Measurements from ENCODE around the gene AKNAD1. TPM values are rescaled to one million over a fixed set of nuclear protein-coding genes. Genes with fewer than 3 reads are reported as not detected.
"Not testable (repeated sequence)": the region's sequence is repeated elsewhere in the genome, so short reads cannot be mapped to it uniquely, and the experiment has no call there.

The AKNAD1 gene
- total RNA-seq, 2 donors from 2014 or later: not detected

DNA sequence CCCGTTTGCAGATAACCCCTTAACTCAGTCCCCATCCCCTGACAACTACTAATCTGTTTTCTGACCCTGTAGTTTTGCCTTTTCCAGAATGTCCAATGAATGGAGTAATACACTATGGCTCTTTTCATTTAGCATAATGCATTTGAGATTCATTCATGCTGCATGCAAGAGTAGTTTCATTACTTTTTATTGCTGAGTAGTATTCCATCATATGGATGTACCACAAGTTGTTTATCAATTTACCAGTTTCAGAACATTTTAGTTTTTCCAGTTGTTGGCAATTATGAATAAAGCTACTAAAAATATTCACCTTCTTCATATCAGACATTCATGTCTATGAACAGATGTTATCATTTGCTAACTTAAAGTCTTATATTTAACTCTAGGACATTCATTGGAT is 65.1 kb downstream of the AKNAD1 start:
- no peaks in the 10 kb centered on the region for H3K4me1 ChIP-seq
- no peak overlapping the region for H3K27ac ChIP-seq
- no peaks in the 10 kb centered on the region for H3K27me3 ChIP-seq
- no peaks in the 10 kb centered on the region for H3K9me3 ChIP-seq
- no peak overlapping the region for H3K9ac ChIP-seq (ENCODE audit: low read depth in 2 of 2, low read length in 2 of 2)
- intact Hi-C loops (cut with DNase I): no loop called here
- TF ChIP-seq, protein P1, sequence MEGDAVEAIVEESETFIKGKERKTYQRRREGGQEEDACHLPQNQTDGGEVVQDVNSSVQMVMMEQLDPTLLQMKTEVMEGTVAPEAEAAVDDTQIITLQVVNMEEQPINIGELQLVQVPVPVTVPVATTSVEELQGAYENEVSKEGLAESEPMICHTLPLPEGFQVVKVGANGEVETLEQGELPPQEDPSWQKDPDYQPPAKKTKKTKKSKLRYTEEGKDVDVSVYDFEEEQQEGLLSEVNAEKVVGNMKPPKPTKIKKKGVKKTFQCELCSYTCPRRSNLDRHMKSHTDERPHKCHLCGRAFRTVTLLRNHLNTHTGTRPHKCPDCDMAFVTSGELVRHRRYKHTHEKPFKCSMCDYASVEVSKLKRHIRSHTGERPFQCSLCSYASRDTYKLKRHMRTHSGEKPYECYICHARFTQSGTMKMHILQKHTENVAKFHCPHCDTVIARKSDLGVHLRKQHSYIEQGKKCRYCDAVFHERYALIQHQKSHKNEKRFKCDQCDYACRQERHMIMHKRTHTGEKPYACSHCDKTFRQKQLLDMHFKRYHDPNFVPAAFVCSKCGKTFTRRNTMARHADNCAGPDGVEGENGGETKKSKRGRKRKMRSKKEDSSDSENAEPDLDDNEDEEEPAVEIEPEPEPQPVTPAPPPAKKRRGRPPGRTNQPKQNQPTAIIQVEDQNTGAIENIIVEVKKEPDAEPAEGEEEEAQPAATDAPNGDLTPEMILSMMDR (IDR thresholded peaks at IDR 0.05): no peak
- no peak overlapping the region for H3K4me3 ChIP-seq
- H3K36me3 ChIP-seq: no peaks in the 10 kb centered on the region
- DNase-seq: no peak

DNA sequence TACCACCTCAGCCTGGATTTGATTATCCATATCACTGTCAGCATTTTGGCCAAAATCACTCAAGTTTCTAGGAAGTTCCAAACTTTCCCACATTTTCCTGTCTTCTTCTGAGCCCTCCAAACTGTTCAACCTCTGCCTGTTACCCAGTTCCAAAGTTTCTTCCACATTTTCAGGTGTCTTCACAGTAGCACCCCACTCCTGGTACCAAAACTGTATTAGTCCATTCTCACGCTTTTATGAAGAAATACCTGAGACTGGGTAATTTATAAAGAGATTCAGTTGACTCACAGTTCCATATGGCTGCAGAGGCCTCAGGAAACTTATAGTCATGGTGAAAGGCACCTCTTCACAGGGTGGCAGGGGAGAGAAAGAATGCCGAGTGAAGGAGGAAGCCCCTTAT is 71.0 kb downstream of the AKNAD1 start:
- Histone ChIP-seq H3K4me1 (no peaks in the 10 kb centered on the region), H3K36me3 (no peaks in the 10 kb centered on the region), H3K27me3 (no peaks in the 10 kb centered on the region), H3K4me3 (no peak overlapping the region), H3K9me3 (no peaks in the 10 kb centered on the region), H3K9ac (ENCODE audit: low read depth in 2 of 2, low read length in 2 of 2) (no peak overlapping the region), H3K27ac (no peak overlapping the region)
- TF ChIP-seq, protein P1 (IDR thresholded peaks at IDR 0.05): no peak
- intact Hi-C loops (cut with DNase I): no loop called here
- DNase-seq: no peak

DNA sequence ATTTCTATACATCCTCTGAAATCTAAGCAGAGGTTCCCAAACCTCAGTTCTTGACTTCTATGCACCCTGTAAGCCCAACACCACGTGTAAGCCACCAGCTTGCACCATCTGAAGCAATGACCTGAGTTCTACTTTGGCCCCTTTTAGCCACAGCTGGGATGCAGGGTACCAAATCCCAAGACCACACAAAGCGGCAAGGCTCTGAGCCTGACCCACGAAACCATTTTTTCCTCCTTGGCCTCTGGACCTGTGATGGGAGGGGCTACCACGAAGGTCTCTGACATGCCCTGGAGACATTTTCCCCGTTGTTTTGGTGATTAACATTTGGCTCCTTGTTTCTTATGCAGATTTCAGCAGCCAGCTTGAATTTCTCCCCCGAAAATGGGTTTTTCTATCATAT is 71.6 kb downstream of the AKNAD1 start:
- intact Hi-C loops (cut with DNase I): no loop called here

DNA sequence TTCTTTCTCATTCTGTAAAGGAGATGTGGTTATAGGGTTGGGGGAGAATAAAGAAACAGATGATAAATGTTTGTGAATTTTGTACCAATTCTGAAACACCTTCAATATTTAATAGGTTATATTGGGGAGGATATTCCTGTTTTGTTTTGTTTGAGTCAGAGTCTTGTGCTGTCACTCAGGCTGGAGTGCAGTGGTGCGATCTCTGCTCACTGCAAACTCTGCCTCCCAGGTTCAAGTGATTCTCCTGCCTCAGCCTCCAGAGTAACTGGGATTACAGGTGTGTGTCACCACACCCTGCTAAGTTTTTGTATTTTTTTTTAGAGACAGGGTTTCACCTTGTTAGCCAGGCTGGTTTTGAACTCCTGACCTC is 75.3 kb downstream of the AKNAD1 start:
- intact Hi-C loops (cut with DNase I); H3K27ac ChIP-seq; DNase-seq; H3K9ac ChIP-seq (ENCODE audit: low read depth in 2 of 2, low read length in 2 of 2); H3K9me3 ChIP-seq; H3K4me3 ChIP-seq; H3K4me1 ChIP-seq; H3K27me3 ChIP-seq; H3K36me3 ChIP-seq: not testable (repeated sequence)

More for the DNA sequence above, 71.6 kb downstream of the AKNAD1 start:
- H3K9ac ChIP-seq (ENCODE audit: low read depth in 2 of 2, low read length in 2 of 2): no peak overlapping the region
- H3K36me3 ChIP-seq: no peaks in the 10 kb centered on the region
- no peak overlapping the region for H3K4me3 ChIP-seq
- no peak overlapping the region for H3K27ac ChIP-seq
- no peaks in the 10 kb centered on the region for H3K27me3 ChIP-seq
- H3K9me3 ChIP-seq: no peaks in the 10 kb centered on the region
- TF ChIP-seq, protein P1 (IDR thresholded peaks at IDR 0.05): no peak
- H3K4me1 ChIP-seq: no peaks in the 10 kb centered on the region
- no peak for DNase-seq

DNA sequence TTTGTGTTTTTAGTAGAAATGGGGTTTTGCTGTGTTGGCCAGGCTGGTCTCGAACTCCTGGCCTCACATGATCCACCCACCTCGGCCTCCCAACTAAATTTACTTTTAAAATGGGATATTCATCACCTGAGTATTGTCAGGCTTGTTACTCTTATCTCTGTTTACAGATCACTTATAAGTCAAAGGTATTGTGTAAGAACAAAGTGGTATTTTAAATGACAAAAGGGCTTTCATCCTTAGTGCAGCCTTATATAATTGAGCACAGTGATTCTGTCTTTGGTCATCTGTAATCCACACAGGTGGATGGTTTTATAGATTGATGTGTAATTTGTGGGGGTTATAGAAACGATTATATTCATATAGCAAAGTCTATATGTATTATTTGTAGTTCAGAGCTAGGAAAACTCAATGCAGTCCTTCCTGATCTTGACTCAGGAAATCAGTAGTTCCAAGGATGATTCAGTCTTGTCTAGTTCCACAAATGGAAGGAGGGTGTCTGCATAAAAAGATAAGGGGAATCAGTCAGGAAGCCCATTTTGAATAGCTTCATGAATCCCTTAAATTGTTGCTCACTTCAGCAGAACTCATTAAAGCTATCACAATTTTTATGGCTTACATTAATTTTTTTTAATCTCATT is 75.8 kb downstream of the AKNAD1 start:
- Histone ChIP-seq H3K4me1 (no peaks in the 10 kb centered on the region), H3K9me3 (no peaks in the 10 kb centered on the region), H3K9ac (ENCODE audit: low read depth in 2 of 2, low read length in 2 of 2) (no peak overlapping the region), H3K27me3 (no peaks in the 10 kb centered on the region), H3K36me3 (no peaks in the 10 kb centered on the region), H3K4me3 (no peak overlapping the region), H3K27ac (no peak overlapping the region)
- no peak for DNase-seq
- TF ChIP-seq, protein P1 (IDR thresholded peaks at IDR 0.05): no peak
- intact Hi-C loops (cut with DNase I): no loop called here

DNA sequence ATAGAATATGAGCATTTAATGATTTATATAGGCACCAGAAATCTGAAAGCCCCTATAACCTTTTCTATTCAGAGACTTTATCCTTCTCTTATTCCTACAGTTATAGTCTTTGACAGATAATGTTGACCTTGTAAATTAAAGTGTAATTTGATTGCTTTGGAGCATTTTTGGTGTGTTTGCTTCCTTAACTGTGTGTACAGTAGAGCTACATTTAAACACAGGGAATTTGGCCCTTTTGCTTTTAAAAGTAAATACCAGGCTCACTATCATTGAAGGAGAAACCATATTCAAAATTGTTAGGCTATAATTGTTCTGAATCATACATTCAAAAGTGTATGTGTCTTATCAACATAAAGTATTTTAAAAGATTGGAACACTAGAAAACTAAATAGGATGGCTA is 77.4 kb downstream of the AKNAD1 start:
- H3K36me3 ChIP-seq: no peaks in the 10 kb centered on the region
- no peak overlapping the region for H3K9ac ChIP-seq (ENCODE audit: low read depth in 2 of 2, low read length in 2 of 2)
- no peaks in the 10 kb centered on the region for H3K27me3 ChIP-seq
- TF ChIP-seq, protein P1 (IDR thresholded peaks at IDR 0.05): no peak
- intact Hi-C loops (cut with DNase I): no loop called here
- H3K4me1 ChIP-seq: no peaks in the 10 kb centered on the region
- H3K27ac ChIP-seq: no peak overlapping the region
- H3K9me3 ChIP-seq: no peaks in the 10 kb centered on the region
- no peak overlapping the region for H3K4me3 ChIP-seq
- no peak for DNase-seq

Measured in colonic mucosa (tissue), 4 donors.